K562 (cell line): ENCODE results near the gene ZNRF1. TPM values are rescaled to one million over a fixed set of nuclear protein-coding genes. Genes with fewer than 3 reads are reported as not detected.

Experiments used
- ATAC-seq: fragments of 200-7000 bp; cut with Tn5 transposase; 3 replicates; pipeline ENCODE4 v1.9.1; 2020; ENCODE audit warnings: moderate library complexity
- BruUV-seq: library from RNA; stranded (reverse); fragments of 400-500 nt; replicated peaks from 2 replicates; lab custom pipeline; 2021; lab: Mats Ljungman, UMichigan
- CTCF ChIA-PET: fragments of 300-600 bp; formaldehyde crosslinking; extraction: SDS; loops from one replicate; lab custom pipeline; 2021; ENCODE audit warnings: low intra/inter-chr PET ratio; lab: Yijun Ruan, JAX
- POLR2A ChIA-PET: fragments of 300-600, 350-650 bp; sonication (Branson Sonifier 250); formaldehyde crosslinking; extraction: SDS; loops from one replicate; lab custom pipeline; 2021; ENCODE audit warnings: antibody characterized with exemption, inconsistent platforms; lab: Yijun Ruan, JAX
- DNase-seq, 4 experiments: peaks; one replicate each; pipeline versions ENCODE4 v3.0.0 to v3.0.0-alpha.2; 2011 to 2018; ENCODE audit warnings: low spot score in 3 of 4, mixed read lengths in 3 of 4; ENCODE audit errors: extremely low read depth in 1 of 4
- FAIRE-seq: peaks from 2 replicates; lab custom pipeline; 2011; peaks lifted over from hg19 to GRCh38; lab: Jason Lieb, UNC
- H2AFZ ChIP-seq: 2 replicates; pipeline ENCODE4 v1.6.0; 2011; ENCODE audit warnings: low read depth, low read length, control low read depth, inconsistent platforms
- H3K27ac ChIP-seq: fragments of 200-600 bp; 3 replicates; pipeline ENCODE4 v1.8.0; 2011; ENCODE audit warnings: low read depth, mild to moderate bottlenecking, control low read depth, inconsistent platforms, low read length, moderate library complexity, mixed read lengths; ENCODE audit errors: extremely low read depth
- H3K27me3 ChIP-seq, 2 experiments: fragments of 300-600 bp in 1 of 2; 2 replicates in 1 of 2; 3 replicates in 1 of 2; pipeline versions ENCODE4 v1.6.0 to v1.8.0; 2011; ENCODE audit warnings: inconsistent platforms in 2 of 2, low read length in 2 of 2, mild to moderate bottlenecking in 1 of 2, mixed read lengths in 1 of 2, moderate library complexity in 1 of 2; ENCODE audit not compliant: control insufficient read depth in 2 of 2, insufficient read depth in 2 of 2
- H3K36me3 ChIP-seq: fragments of 300-600 bp; 3 replicates; pipeline ENCODE4 v1.8.0; 2011; ENCODE audit warnings: mild to moderate bottlenecking, low read length, inconsistent platforms; ENCODE audit not compliant: control insufficient read depth, insufficient read depth
- H3K4me1 ChIP-seq, 2 experiments: fragments of 200-600 bp in 1 of 2; replicated peaks in 1 of 2; 2 replicates in 1 of 2; 3 replicates in 1 of 2; pipeline versions ENCODE4 v1.5.1 to v1.8.0; 2011; ENCODE audit warnings: inconsistent platforms in 2 of 2, low read length in 2 of 2, mild to moderate bottlenecking in 1 of 2, mixed read lengths in 1 of 2, moderate library complexity in 1 of 2; ENCODE audit not compliant: control insufficient read depth in 2 of 2, insufficient read depth in 2 of 2
- H3K4me2 ChIP-seq: 2 replicates; pipeline ENCODE4 v1.6.1; 2011; ENCODE audit warnings: low read length, control low read depth, inconsistent platforms, mixed read lengths; ENCODE audit not compliant: insufficient read depth
- H3K4me3 ChIP-seq: fragments of 200-600 bp; sonication (generic), shearing (Covaris generic); 2 replicates; pipeline ENCODE4 v1.5.1; 2016; ENCODE audit warnings: control low read depth, inconsistent platforms
- H3K79me2 ChIP-seq: fragments of 200-600 bp; 3 replicates; pipeline ENCODE4 v1.8.0; 2011; ENCODE audit warnings: low read length, inconsistent platforms; ENCODE audit not compliant: control insufficient read depth, insufficient read depth
- H3K9ac ChIP-seq, 2 experiments: 2 replicates each; pipeline versions ENCODE4 v1.6.0 to v1.6.1; 2011; ENCODE audit warnings: low read depth in 2 of 2, low read length in 2 of 2, control low read depth in 1 of 2, inconsistent platforms in 1 of 2, mild to moderate bottlenecking in 1 of 2, mixed read lengths in 1 of 2; ENCODE audit not compliant: insufficient read depth in 1 of 2
- H3K9me1 ChIP-seq: one replicate; pipeline ENCODE4 v1.6.0; 2011; ENCODE audit warnings: inconsistent platforms, mild to moderate bottlenecking, low read length, moderate library complexity; ENCODE audit not compliant: control insufficient read depth, insufficient read depth
- H3K9me3 ChIP-seq: replicated peaks from 2 replicates; pipeline ENCODE4 v1.5.1; 2011; ENCODE audit warnings: low read depth, low read length, inconsistent platforms; ENCODE audit not compliant: control insufficient read depth, insufficient read depth
- H4K20me1 ChIP-seq: replicated peaks from 2 replicates; pipeline ENCODE4 v1.6.1; 2011; ENCODE audit warnings: low read length, inconsistent platforms, mixed read lengths; ENCODE audit not compliant: control insufficient read depth, insufficient read depth
- CBX2 ChIP-seq: fragments of 200-600 bp; sonication (generic); IDR thresholded peaks from one replicate; pipeline ENCODE4 v1.6.1; 2012; ENCODE audit warnings: mild to moderate bottlenecking, low read length, inconsistent platforms; ENCODE audit not compliant: insufficient read depth, poor library complexity, severe bottlenecking
- CBX3 ChIP-seq, 2 experiments: IDR thresholded peaks; 1 replicate in 1 of 2; 2 replicates in 1 of 2; pipeline ENCODE4 v1.6.1; 2012; ENCODE audit warnings: inconsistent platforms in 2 of 2, low read length in 2 of 2, borderline replicate concordance in 1 of 2, control low read depth in 1 of 2
- CREBBP ChIP-seq: IDR thresholded peaks from one replicate; pipeline ENCODE4 v1.6.1; 2012; ENCODE audit warnings: low read depth, mild to moderate bottlenecking, control low read depth, inconsistent platforms, low read length
- FOXK2 ChIP-seq, 2 experiments: fragments of 450-650 bp; IDR thresholded peaks in 1 of 2; conservative IDR thresholded peaks in 1 of 2; 2 replicates each; pipeline ENCODE4 v1.6.1; 2016; ENCODE audit warnings: low read depth in 2 of 2, mild to moderate bottlenecking in 1 of 2
- KDM4B ChIP-seq, 2 experiments: fragments of 450-650 bp in 1 of 2; sonication (generic) in 1 of 2; IDR thresholded peaks; 2 replicates each; pipeline ENCODE4 v1.6.1; 2016 to 2017; ENCODE audit warnings: borderline replicate concordance in 2 of 2, antibody characterized with exemption in 1 of 2, low read depth in 1 of 2, mild to moderate bottlenecking in 1 of 2
- NR4A1 ChIP-seq, 2 experiments: fragments of 250-450 bp in 1 of 2; fragments of 450-650 bp in 1 of 2; sonication (Bioruptor Pico) in 1 of 2; IDR thresholded peaks; 2 replicates each; pipeline versions ENCODE4 v1.4.0 to v1.6.1; 2016 to 2020; ENCODE audit warnings: mild to moderate bottlenecking in 2 of 2, missing compliant biosample characterization in 1 of 2, missing genetic modification characterization in 1 of 2, moderate library complexity in 1 of 2
- NRF1 ChIP-seq, 2 experiments: fragments of 450-650 bp; IDR thresholded peaks in 1 of 2; conservative IDR thresholded peaks in 1 of 2; 2 replicates each; pipeline ENCODE4 v1.6.1; 2014; ENCODE audit warnings: mild to moderate bottlenecking in 2 of 2
- PHB ChIP-seq: fragments of 250-450 bp; sonication (Bioruptor Pico); IDR thresholded peaks from 2 replicates; pipeline ENCODE4 v1.5.0; 2021
- RBM25 ChIP-seq: fragments of 200-400 bp; formaldehyde crosslinking; IDR thresholded peaks from 2 replicates; pipeline ENCODE4 v1.6.1; 2018; ENCODE audit warnings: low read length, low read depth, moderate library complexity; ENCODE audit not compliant: severe bottlenecking
- SMARCE1 ChIP-seq: fragments of 450-650 bp; IDR thresholded peaks from 2 replicates; pipeline ENCODE4 v1.7.1; 2016; ENCODE audit warnings: mild to moderate bottlenecking
- SOX6 ChIP-seq: fragments of 450-650 bp; IDR thresholded peaks from 2 replicates; pipeline ENCODE4 v1.6.1; 2014; ENCODE audit warnings: mild to moderate bottlenecking
- ZNF133 ChIP-seq: fragments of 250-450 bp; sonication (Bioruptor Pico); IDR thresholded peaks from 2 replicates; pipeline ENCODE4 v1.4.0; 2020; ENCODE audit warnings: mild to moderate bottlenecking
- ZNF395 ChIP-seq: fragments of 200-800 bp; sonication (Bioruptor generic); IDR thresholded peaks from 2 replicates; pipeline ENCODE4 v1.6.1; 2017; ENCODE audit warnings: missing genetic modification characterization, missing compliant biosample characterization
- ZNF444 ChIP-seq: fragments of 250-450 bp; sonication (Bioruptor Pico); IDR thresholded peaks from 2 replicates; pipeline ENCODE4 v1.4.0; 2020; ENCODE audit warnings: mild to moderate bottlenecking, moderate library complexity
- WGBS: fragments of 100-300 bp; shearing (Covaris generic); methylation state at CpG from one replicate; pipeline ENCODE4 v1.1.6; 2016; ENCODE audit warnings: low coverage, mixed read lengths; ENCODE audit not compliant: insufficient coverage; ENCODE audit errors: missing lambda C conversion rate; 5-methylcytosine and 5-hydroxymethylcytosine counted together
- in situ Hi-C: fragments of 300-500 bp; cut with MboI; formaldehyde crosslinking; loops from 4 replicates; pipeline ENCODE4 v1.15.0; 2018; ENCODE audit warnings: inconsistent platforms, mixed read lengths
- intact Hi-C: fragments of 100-400 bp; cut with micrococcal nuclease; formaldehyde crosslinking; loops from 2 replicates; pipeline ENCODE4 v1.14.2; 2022
- polyA plus RNA-seq, 8 experiments: library from polyadenylated mRNA; depleted of rRNA in 4 of 8; stranded (reverse) in 5 of 8; unstranded in 3 of 8; fragments of >200 nt; fragmentation: Nextera tagmentation in 2 of 8; fragmentation: Illumina TruSeq in 1 of 8; extraction: Ambion mirVana in 2 of 8; extraction: Trizol in 1 of 8; gene quantifications; 2 replicates each; pipeline versions ENCODE4 v1.2.1 to v1.2.3, GENCODE V29; 2011 to 2014; ENCODE audit warnings: inconsistent platforms in 1 of 8, missing spikeins in 1 of 8
- total RNA-seq, 7 experiments: library from RNA; depleted of rRNA in 6 of 7; stranded (reverse); fragments of >200 nt in 6 of 7; fragmentation: Illumina TruSeq in 2 of 7; extraction: Trizol in 2 of 7; gene quantifications; 2 replicates each; pipeline versions ENCODE4 v1.2.1 to v1.2.3, GENCODE V29; 2011 to 2021; ENCODE audit warnings: low replicate concordance in 1 of 7

ZNRF1 gene
- total and polyA plus RNA-seq, 9 of the 15 experiments (the other 6 are each of a cell fraction or from before 2014, with no cell fraction given), result 9.5 to 37.7 (median 20.0) TPM

- ChIA-PET CTCF (no interaction called here), POLR2A (interaction anchor here (1.1 to 2.1 kb wide), 2 partner anchors 8 to 12 kb away, joined by 3 to 8 read pairs; no protein-coding TSS in a partner anchor)
- Histone ChIP-seq H3K27me3 (no peaks in the 10 kb centered on the region), H3K9ac (peak overlapping the region in 1 of 2 experiments; percentile 50; a peak in 1 of 4 replicates), H3K27ac (no peak overlapping the region), H4K20me1 (no peaks in the 10 kb centered on the region), H3K4me3 (no peak overlapping the region), H3K4me1 (no peaks in the 10 kb centered on the region), H3K9me3 (no peaks in the 10 kb centered on the region), H3K36me3 (peaks cover 69% of the 10 kb centered on the region), H3K9me1 (no peaks in the 10 kb centered on the region), H2AFZ (no peak overlapping the region), H3K79me2 (no peaks in the 10 kb centered on the region), H3K4me2 (no peak overlapping the region)
- TF ChIP-seq SOX6 (no peak), ZNF133 (CRISPR knock-in tag) (no peak), FOXK2 (conservative IDR thresholded peaks at IDR 0.05 in 1 of 2, IDR thresholded peaks at IDR 0.05 in 1 of 2; ENCODE audit: low read depth in 2 of 2) (no peak), SMARCE1 (no peak)
- ATAC-seq (no peak), DNase-seq (no peak), FAIRE-seq (no peak)
- in situ Hi-C loops (no loop called here), intact Hi-C loops (no loop called here)
- WGBS, result 90% methylated on average over 7 of the region's 7 CpGs
- no TSS peak for BruUV-seq
Observed at GRCh38 chr16:74950511-74950910, 48.3 kb upstream of the ZNRF1 start.

GRCh38 chr16:74951206-74951605 is 47.6 kb upstream of the ZNRF1 start:
- intact Hi-C loops, result no loop called here
- Histone ChIP-seq H3K4me1 (no peaks in the 10 kb centered on the region), H2AFZ (no peak overlapping the region), H3K4me3 (no peak overlapping the region), H3K36me3 (peaks cover 72% of the 10 kb centered on the region), H3K27me3 (no peaks in the 10 kb centered on the region), H3K9me1 (no peaks in the 10 kb centered on the region), H3K9ac (no peak overlapping the region), H3K4me2 (no peak overlapping the region), H4K20me1 (no peaks in the 10 kb centered on the region), H3K9me3 (no peaks in the 10 kb centered on the region), H3K27ac (no peak overlapping the region), H3K79me2 (no peaks in the 10 kb centered on the region)
- POLR2A ChIA-PET, result interaction anchor here (0.6 to 2.1 kb wide), 5 partner anchors 8 to 37 kb away, joined by 3 to 8 read pairs (median 3); no protein-coding TSS in a partner anchor
- CTCF ChIA-PET, result no interaction called here
- in situ Hi-C loops, result no loop called here
- DNase-seq (no peak), FAIRE-seq (no peak), ATAC-seq (no peak)
- BruUV-seq, result no TSS peak
- WGBS, result 93% methylated on average over 11 of the region's 11 CpGs
- TF ChIP-seq FOXK2 (conservative IDR thresholded peaks at IDR 0.05 in 1 of 2, IDR thresholded peaks at IDR 0.05 in 1 of 2; ENCODE audit: low read depth in 2 of 2) (no peak), ZNF444 (CRISPR knock-in tag) (no peak), CREBBP (no peak), CBX3 (IDR thresholded peaks at IDR 0.05; ENCODE audit: borderline replicate concordance in 1 of 2, low read length in 2 of 2) (no peak), PHB (CRISPR knock-in tag) (no peak), NRF1 (conservative IDR thresholded peaks at IDR 0.05 in 1 of 2, IDR thresholded peaks at IDR 0.05 in 1 of 2) (no peak), CBX2 (no peak), NR4A1 (CRISPR knock-in tag; IDR thresholded peaks at IDR 0.05) (no peak), NR4A1 (tag; IDR thresholded peaks at IDR 0.05) (no peak), ZNF395 (no peak), RBM25 (no peak), KDM4B (IDR thresholded peaks at IDR 0.05; ENCODE audit: borderline replicate concordance in 2 of 2, low read depth in 1 of 2) (no peak)
